Esophagus squamous epithelium (tissue), 5 donors: ENCODE data around the gene HEBP1. TPM values are rescaled to one million over a fixed set of nuclear protein-coding genes. Genes with fewer than 3 reads are reported as not detected.

Experiments used
- DNase-seq: peaks from one replicate; lab custom pipeline; 2025; lab: John Stamatoyannopoulos, UW
- H3K27ac ChIP-seq, 4 donors: fragments of 200-600 bp; sonication (generic); one replicate each; pipeline ENCODE4 v1.5.1; 2016 to 2019; ENCODE audit warnings: mild to moderate bottlenecking in 1 of 4
- H3K27me3 ChIP-seq, 4 donors: fragments of 200-600 bp; sonication (generic); 1 replicate in 3 of 4; 2 replicates in 1 of 4; pipeline versions ENCODE4 v1.5.1 to v1.6.0; 2017 to 2021; ENCODE audit warnings: antibody characterized with exemption in 1 of 4
- H3K36me3 ChIP-seq, 3 donors: fragments of 200-600 bp; sonication (generic); one replicate each; pipeline ENCODE4 v1.5.1; 2016 to 2019
- H3K4me1 ChIP-seq, 3 donors: fragments of 200-600 bp; sonication (generic); one replicate each; pipeline ENCODE4 v1.5.1; 2017 to 2019
- H3K4me3 ChIP-seq, 4 donors: fragments of 200-600 bp; sonication (generic); 1 replicate in 3 of 4; 2 replicates in 1 of 4; pipeline ENCODE4 v1.5.1; 2016 to 2019; ENCODE audit warnings: mild to moderate bottlenecking in 2 of 4, moderate library complexity in 1 of 4
- H3K9me3 ChIP-seq, 3 donors: fragments of 200-600 bp; sonication (generic); one replicate each; pipeline ENCODE4 v1.5.1; 2016 to 2019
- POLR2A ChIP-seq, 4 donors: fragments of 450-650 bp; IDR thresholded peaks; one replicate each; pipeline ENCODE4 v1.6.1; 2017; ENCODE audit warnings: antibody characterized with exemption in 4 of 4, mild to moderate bottlenecking in 4 of 4, moderate library complexity in 3 of 4
- WGBS, 2 donors: methylation state at CpG; one replicate each; pipeline ENCODE4 v1.1.5; 2018; 5-methylcytosine and 5-hydroxymethylcytosine counted together
- intact Hi-C: fragments of 100-400 bp; cut with DNase I; formaldehyde crosslinking; loops from one replicate; pipeline ENCODE4 v1.15.0; 2022
- total RNA-seq, 4 donors: library from RNA; depleted of rRNA; stranded (reverse); fragments of >200 nt; gene quantifications; one replicate each; pipeline ENCODE4 v1.1.0, GENCODE V29; 2016
- TF ChIP-seq, protein P1 (sequence below), 6 experiments: fragments of 450-650 bp in 4 of 6; fragments of 200-600 bp in 2 of 6; sonication (generic) in 2 of 6; IDR thresholded peaks; one replicate each; pipeline ENCODE4 v1.5.1; 2016 to 2019; ENCODE audit warnings: antibody characterized with exemption in 6 of 6, mild to moderate bottlenecking in 4 of 6, moderate library complexity in 4 of 6
- donor health status: DM: yes; HTN: yes; CAD: no.

HEBP1 gene
- total RNA-seq, 4 donors from 2014 or later = 17.0 to 50.9 (median 23.9) TPM

DNA sequence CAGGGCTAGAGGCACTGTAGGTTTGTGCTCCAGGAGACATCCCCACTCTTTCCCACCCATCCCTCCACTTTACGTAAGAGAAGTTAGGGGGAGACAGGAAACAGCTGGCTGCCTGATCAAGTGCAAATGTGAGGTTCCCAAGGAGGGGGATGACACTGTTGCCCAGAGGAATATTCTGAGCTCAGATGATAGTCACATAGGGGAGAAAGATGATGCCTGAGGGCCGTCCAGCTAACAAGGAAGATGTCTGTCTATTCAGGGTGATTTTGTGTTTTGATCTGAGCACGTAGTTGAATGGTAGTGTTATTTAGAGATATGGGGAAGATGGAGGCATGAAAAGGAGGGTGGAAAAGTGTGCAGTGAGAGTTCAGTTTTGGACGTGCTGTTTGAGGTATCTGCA, 34.2 kb downstream of the HEBP1 start:
- Histone ChIP-seq H3K36me3 (peaks cover 0 to 44% (median 0%) of the 10 kb centered on the region in 3 donors), H3K4me1 (no peaks in the 10 kb centered on the region), H3K27me3 (no peaks in the 10 kb centered on the region), H3K27ac (no peak overlapping the region), H3K4me3 (no peak overlapping the region), H3K9me3 (no peaks in the 10 kb centered on the region)
- WGBS, 2 donors = 68 to 80% methylated on average over 4 of the region's 4 CpGs
- DNase-seq = no peak
- intact Hi-C loops = no loop called here
- TF ChIP-seq, protein P1, sequence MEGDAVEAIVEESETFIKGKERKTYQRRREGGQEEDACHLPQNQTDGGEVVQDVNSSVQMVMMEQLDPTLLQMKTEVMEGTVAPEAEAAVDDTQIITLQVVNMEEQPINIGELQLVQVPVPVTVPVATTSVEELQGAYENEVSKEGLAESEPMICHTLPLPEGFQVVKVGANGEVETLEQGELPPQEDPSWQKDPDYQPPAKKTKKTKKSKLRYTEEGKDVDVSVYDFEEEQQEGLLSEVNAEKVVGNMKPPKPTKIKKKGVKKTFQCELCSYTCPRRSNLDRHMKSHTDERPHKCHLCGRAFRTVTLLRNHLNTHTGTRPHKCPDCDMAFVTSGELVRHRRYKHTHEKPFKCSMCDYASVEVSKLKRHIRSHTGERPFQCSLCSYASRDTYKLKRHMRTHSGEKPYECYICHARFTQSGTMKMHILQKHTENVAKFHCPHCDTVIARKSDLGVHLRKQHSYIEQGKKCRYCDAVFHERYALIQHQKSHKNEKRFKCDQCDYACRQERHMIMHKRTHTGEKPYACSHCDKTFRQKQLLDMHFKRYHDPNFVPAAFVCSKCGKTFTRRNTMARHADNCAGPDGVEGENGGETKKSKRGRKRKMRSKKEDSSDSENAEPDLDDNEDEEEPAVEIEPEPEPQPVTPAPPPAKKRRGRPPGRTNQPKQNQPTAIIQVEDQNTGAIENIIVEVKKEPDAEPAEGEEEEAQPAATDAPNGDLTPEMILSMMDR (IDR thresholded peaks at IDR 0.05) = no peak
- no peak for TF ChIP-seq POLR2A (IDR thresholded peaks at IDR 0.05)

DNA sequence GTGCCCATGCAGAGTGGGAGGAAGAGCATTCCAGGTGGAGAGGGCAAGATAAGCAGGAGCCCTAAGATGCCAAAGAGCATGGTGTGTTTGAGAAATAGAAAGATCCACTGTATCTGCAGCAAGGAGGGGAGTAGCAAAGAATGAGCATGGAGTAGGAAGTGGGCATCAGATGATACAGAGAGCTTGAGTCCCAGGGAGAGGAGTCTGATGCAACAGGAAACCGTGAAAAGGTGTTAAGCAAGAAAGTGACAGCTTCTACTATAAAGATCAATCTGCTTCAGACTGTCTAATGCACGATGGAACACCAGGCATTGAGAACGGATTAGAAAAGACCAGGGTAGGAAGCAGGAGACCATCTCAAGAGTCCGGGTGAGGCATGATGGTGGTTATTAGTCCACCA, 35.8 kb downstream of the HEBP1 start:
- 82 to 90% methylated on average over 4 of the region's 4 CpGs for WGBS, 2 donors
- Histone ChIP-seq H3K9me3 (no peaks in the 10 kb centered on the region), H3K4me1 (no peaks in the 10 kb centered on the region), H3K27me3 (no peaks in the 10 kb centered on the region), H3K27ac (no peak overlapping the region), H3K4me3 (no peak overlapping the region), H3K36me3 (peaks cover 0 to 28% (median 0%) of the 10 kb centered on the region in 3 donors)
- no peak for TF ChIP-seq POLR2A (IDR thresholded peaks at IDR 0.05)
- TF ChIP-seq, protein P1 (IDR thresholded peaks at IDR 0.05) = no peak
- no peak for DNase-seq
- intact Hi-C loops = no loop called here

DNA sequence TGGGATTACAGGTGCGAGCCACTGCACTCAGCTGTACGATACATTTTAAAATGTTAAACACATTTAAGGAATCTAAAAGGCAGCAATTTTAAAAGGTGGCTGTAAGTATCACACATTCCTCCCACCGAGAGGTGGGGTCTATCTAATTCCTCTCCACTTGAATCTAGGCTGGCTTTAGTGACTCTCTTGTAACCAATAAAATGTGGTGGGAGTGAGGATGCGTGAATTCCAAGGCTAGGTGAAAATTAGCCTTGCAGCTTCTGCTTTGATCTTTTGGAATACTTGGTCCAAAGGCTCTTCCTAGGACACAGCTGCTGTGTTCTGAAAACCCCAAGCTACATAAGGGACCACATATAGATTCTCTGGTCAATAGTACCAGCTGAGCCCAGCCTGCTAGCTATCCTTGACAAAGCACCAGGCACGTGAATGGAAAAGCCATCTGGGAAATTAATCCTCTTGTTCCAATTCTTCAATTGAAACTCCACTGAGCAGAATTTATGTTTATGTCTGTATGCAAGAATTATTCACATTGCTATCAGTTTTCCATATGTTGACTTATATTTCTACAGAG, 39.3 kb downstream of the HEBP1 start:
- no peak overlapping the region for H3K27ac ChIP-seq
- TF ChIP-seq POLR2A (IDR thresholded peaks at IDR 0.05) = no peak
- TF ChIP-seq, protein P1 (IDR thresholded peaks at IDR 0.05) = no peak
- H3K9me3 ChIP-seq = no peaks in the 10 kb centered on the region
- H3K4me1 ChIP-seq = no peaks in the 10 kb centered on the region
- H3K27me3 ChIP-seq = no peaks in the 10 kb centered on the region
- DNase-seq = no peak
- intact Hi-C loops = no loop called here
- no peaks in the 10 kb centered on the region for H3K36me3 ChIP-seq
- 76 to 83% methylated on average over 5 of the region's 5 CpGs for WGBS, 2 donors
- H3K4me3 ChIP-seq = no peak overlapping the region

DNA sequence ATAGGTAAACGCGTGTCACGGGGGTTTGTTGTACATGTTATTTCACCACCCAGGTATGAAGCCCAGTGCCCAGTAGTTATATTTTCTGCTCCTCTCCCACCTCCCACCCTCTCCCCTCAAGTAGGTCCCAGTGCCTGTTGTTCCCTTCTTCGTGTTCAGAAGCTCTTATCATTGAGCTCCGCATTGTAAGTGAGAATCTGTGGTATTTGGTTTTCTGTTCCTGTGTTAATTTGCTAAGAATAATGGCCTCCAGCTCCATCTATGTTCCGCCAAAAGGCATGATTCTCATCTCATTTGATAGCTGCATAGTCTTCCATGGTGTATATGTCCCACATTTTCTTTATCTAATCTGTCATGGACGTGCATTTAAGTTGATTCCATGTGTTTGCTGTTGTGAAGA, 41.2 kb downstream of the HEBP1 start:
- TF ChIP-seq, protein P1 (IDR thresholded peaks at IDR 0.05) = no peak
- no peak for TF ChIP-seq POLR2A (IDR thresholded peaks at IDR 0.05)
- no peak overlapping the region for H3K27ac ChIP-seq
- DNase-seq = no peak
- no peaks in the 10 kb centered on the region for H3K27me3 ChIP-seq
- no peak overlapping the region for H3K4me3 ChIP-seq
- intact Hi-C loops = no loop called here
- H3K36me3 ChIP-seq = no peaks in the 10 kb centered on the region
- H3K9me3 ChIP-seq = no peaks in the 10 kb centered on the region
- no peaks in the 10 kb centered on the region for H3K4me1 ChIP-seq
- 75 to 81% methylated on average over 7 of the region's 7 CpGs for WGBS, 2 donors

- WGBS, 2 donors = 94% methylated on average over 6 of the region's 6 CpGs
- TF ChIP-seq, protein P1 (IDR thresholded peaks at IDR 0.05) = no peak
- no peak for TF ChIP-seq POLR2A (IDR thresholded peaks at IDR 0.05)
- no peak overlapping the region for H3K27ac ChIP-seq
- DNase-seq = no peak
- H3K9me3 ChIP-seq = no peaks in the 10 kb centered on the region
- intact Hi-C loops = no loop called here
- H3K27me3 ChIP-seq = no peaks in the 10 kb centered on the region
- H3K4me3 ChIP-seq = no peak overlapping the region
- no peaks in the 10 kb centered on the region for H3K4me1 ChIP-seq
- H3K36me3 ChIP-seq = peaks cover 0 to 1% (median 0%) of the 10 kb centered on the region in 3 donors
Measured at GRCh38 chr12:12954878-12955625, 45.0 kb downstream of the HEBP1 start.
